ENCODE measurements around the gene NXPH4. TPM values are rescaled to one million over a fixed set of nuclear protein-coding genes. Genes with fewer than 3 reads are reported as not detected.

The NXPH4 gene
- total RNA-seq, 3 donors from 2014 or later: 0.25 TPM; not detected in 2

DNA sequence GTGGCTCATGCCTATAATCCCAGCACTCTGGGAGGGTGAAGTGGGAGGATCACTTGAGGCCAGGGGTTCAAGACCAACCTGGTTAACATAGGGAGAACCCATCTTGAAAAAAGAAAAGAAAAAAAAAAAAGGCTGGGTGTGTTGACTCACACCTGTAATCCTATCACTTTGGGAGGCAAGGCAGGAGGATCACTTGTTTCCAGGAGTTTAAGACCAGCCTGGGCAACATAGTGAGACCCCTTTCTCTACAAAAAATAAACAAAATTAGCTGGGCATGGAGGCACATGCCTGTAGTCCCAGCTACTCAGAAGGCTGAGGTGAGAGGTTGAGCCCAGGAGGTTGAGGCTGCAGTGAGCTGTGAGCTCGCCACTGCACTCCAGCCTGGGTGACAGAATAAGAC is 46.2 kb upstream of the NXPH4 start:
- no peaks in the 10 kb centered on the region for H3K36me3 ChIP-seq (ENCODE audit: low read depth)
- intact Hi-C loops (cut with DNase I, micrococcal nuclease): no loop called here
- H3K4me3 ChIP-seq: no peak overlapping the region
- no peaks in the 10 kb centered on the region for H3K4me1 ChIP-seq (ENCODE audit: low read depth)
- DNase-seq (no peak), ATAC-seq (no peak)
- H3K9me3 ChIP-seq: no peaks in the 10 kb centered on the region
- TF ChIP-seq, protein P1, sequence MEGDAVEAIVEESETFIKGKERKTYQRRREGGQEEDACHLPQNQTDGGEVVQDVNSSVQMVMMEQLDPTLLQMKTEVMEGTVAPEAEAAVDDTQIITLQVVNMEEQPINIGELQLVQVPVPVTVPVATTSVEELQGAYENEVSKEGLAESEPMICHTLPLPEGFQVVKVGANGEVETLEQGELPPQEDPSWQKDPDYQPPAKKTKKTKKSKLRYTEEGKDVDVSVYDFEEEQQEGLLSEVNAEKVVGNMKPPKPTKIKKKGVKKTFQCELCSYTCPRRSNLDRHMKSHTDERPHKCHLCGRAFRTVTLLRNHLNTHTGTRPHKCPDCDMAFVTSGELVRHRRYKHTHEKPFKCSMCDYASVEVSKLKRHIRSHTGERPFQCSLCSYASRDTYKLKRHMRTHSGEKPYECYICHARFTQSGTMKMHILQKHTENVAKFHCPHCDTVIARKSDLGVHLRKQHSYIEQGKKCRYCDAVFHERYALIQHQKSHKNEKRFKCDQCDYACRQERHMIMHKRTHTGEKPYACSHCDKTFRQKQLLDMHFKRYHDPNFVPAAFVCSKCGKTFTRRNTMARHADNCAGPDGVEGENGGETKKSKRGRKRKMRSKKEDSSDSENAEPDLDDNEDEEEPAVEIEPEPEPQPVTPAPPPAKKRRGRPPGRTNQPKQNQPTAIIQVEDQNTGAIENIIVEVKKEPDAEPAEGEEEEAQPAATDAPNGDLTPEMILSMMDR (IDR thresholded peaks at IDR 0.05): no peak

DNA sequence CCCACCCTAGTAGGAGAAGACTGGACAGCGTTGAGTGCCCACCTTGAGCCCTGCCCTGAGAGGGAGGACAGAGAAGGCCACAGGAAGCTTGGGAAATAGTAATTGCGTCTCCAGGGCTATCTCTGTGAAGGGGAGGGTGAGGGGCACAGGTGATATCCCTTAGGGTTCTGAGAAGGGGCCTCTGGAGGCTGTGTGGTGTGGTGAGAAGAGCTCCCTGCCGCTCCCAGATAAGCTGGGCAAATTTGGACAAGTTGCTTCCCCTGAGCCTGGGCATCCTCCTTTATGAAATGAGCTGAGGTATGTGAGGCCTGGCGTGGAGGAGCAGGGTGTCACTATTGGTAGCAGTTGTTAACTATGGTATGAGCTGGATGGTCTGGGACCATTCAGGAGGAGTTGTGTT is 45.7 kb upstream of the NXPH4 start:
- TF ChIP-seq, protein P1 (IDR thresholded peaks at IDR 0.05): no peak
- intact Hi-C loops (cut with DNase I, micrococcal nuclease): no loop called here

DNA sequence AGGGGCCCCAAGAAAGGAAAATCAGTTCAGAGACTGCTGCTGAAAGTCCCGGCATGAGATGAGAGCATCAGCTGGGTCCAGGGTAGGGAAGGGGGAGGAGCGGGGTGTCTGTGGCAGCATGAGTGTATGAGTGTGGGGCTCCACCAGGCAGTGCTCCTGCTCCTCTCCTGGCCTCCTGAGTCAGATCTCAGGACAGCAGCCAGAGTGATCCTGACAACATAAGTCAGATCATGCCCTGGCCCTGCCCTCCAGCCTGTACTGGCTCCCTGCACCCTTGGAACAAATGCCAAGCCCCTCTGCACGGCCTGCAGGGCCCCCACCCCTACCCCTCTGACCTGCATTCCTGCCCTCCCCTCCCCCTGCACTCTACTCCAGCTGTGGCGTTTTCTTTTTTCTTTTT is 44.9 kb upstream of the NXPH4 start:
- intact Hi-C loops (cut with DNase I, micrococcal nuclease): no loop called here
- H3K4me1 ChIP-seq (ENCODE audit: low read depth): no peaks in the 10 kb centered on the region
- DNase-seq (peak in 1 of 3 donors; percentile 17), ATAC-seq (peak; percentile 5)
- H3K9me3 ChIP-seq: no peaks in the 10 kb centered on the region
- H3K4me3 ChIP-seq: no peak overlapping the region
- no peaks in the 10 kb centered on the region for H3K36me3 ChIP-seq (ENCODE audit: low read depth)
- TF ChIP-seq, protein P1 (IDR thresholded peaks at IDR 0.05): no peak

More for the DNA sequence above, 45.7 kb upstream of the NXPH4 start:
- no peaks in the 10 kb centered on the region for H3K36me3 ChIP-seq (ENCODE audit: low read depth)
- no peaks in the 10 kb centered on the region for H3K4me1 ChIP-seq (ENCODE audit: low read depth)
- ATAC-seq (no peak), DNase-seq (no peak)
- no peaks in the 10 kb centered on the region for H3K9me3 ChIP-seq
- H3K4me3 ChIP-seq: no peak overlapping the region

DNA sequence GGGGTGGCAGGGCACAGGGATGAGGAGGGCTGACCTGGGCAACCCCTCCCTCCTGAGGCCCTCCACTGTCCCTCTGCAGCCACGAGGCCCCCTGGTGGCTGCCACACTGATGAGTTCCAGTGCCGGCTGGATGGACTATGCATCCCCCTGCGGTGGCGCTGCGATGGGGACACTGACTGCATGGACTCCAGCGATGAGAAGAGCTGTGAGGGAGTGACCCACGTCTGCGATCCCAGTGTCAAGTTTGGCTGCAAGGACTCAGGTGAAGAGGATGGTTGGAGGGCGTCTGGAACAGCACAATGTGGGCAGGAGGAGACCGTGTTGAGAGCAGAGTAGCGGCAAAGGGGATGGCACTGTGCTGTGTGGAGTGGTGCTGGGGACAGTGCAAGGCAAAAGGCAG is 43.5 kb upstream of the NXPH4 start:
- no peaks in the 10 kb centered on the region for H3K36me3 ChIP-seq (ENCODE audit: low read depth)
- no peaks in the 10 kb centered on the region for H3K9me3 ChIP-seq
- intact Hi-C loops (cut with DNase I, micrococcal nuclease): no loop called here
- no peaks in the 10 kb centered on the region for H3K4me1 ChIP-seq (ENCODE audit: low read depth)
- TF ChIP-seq, protein P1 (IDR thresholded peaks at IDR 0.05): peak; percentile 46
- H3K4me3 ChIP-seq: no peak overlapping the region
- ATAC-seq: peak; percentile 53
- DNase-seq: peak in 2 of 3 donors; percentile 54 to 55

DNA sequence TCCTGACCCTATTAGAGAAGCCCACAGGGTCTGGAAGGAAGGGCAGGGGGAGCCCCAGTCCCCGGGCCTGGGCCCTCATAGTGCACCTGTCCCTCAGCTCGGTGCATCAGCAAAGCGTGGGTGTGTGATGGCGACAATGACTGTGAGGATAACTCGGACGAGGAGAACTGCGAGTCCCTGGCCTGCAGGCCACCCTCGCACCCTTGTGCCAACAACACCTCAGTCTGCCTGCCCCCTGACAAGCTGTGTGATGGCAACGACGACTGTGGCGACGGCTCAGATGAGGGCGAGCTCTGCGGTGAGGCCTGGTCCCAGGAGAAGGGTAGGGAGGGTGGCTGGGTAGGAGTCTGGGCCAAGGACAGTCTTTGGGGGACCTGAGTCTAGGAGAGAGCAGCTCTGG is 42.9 kb upstream of the NXPH4 start:
- ATAC-seq: no peak
- TF ChIP-seq, protein P1 (IDR thresholded peaks at IDR 0.05): no peak
- H3K4me1 ChIP-seq (ENCODE audit: low read depth): no peaks in the 10 kb centered on the region
- intact Hi-C loops (cut with DNase I, micrococcal nuclease): no loop called here
- DNase-seq: no peak
- H3K9me3 ChIP-seq: no peaks in the 10 kb centered on the region
- H3K36me3 ChIP-seq (ENCODE audit: low read depth): no peaks in the 10 kb centered on the region
- H3K4me3 ChIP-seq: no peak overlapping the region

Data from mucosa of descending colon (tissue), 3 donors.